GM20431 (cell line): ENCODE results near the gene FAXC.
"Not testable (repeated sequence)": the region's sequence is repeated elsewhere in the genome, so short reads cannot be mapped to it uniquely, and the experiment has no call there.

Source experiments
- in situ Hi-C: fragments of 300-500 bp; cut with MseI, MboI; formaldehyde crosslinking; loops from one replicate; pipeline ENCODE4 v1.15.0; 2020; ENCODE audit warnings: low sequenced_read_pairs; ENCODE audit not compliant: unreplicated experiment

The FAXC gene

DNA sequence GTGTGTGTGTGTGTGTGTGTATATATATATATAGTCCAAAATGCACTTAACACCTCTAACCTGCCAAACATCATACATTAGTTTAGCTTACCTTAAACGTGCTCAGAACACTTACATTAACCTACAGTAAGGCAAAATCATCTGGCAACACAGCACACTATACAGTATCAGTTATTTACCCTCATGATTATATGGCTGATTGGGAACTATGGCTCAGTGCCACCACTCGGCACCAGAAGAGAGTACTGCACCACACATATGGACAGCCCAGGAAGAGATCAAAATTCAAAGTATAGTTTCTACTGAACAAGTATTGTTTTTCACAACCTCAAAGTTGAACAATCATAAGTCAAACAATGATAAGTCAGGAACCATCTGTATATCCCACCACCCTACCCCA lies 59.8 kb downstream of the FAXC start:
- in situ Hi-C loops: no loop called here

DNA sequence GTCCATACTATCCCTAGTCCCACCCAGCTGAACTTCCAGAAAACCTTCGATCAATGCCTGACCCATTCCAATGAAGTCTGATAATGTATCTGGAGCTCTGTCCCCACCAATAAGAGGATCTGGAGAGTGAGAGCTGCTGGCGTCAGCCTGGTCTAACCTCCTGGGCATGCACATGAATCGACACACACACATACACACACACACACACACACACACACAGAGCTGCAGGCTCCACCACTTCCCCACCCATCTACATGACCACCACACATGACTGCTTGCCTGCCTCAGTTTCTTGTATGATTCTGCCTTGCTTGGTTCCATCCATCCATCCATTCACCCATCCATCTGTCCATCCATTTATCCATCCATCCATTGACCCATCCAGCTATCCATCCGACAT lies 60.8 kb downstream of the FAXC start:
- in situ Hi-C loops: no loop called here

- in situ Hi-C loops: no loop called here
Observed at GRCh38 chr6:99287523-99287922, 62.0 kb downstream of the FAXC start.

GRCh38 chr6:99285881-99286280 lies 63.6 kb downstream of the FAXC start:
- in situ Hi-C loops: no loop called here

- in situ Hi-C loops: no loop called here
Observed at GRCh38 chr6:99282479-99283062, 66.9 kb downstream of the FAXC start.

GRCh38 chr6:99276747-99277146 lies 72.7 kb downstream of the FAXC start:
- in situ Hi-C loops: no loop called here

DNA sequence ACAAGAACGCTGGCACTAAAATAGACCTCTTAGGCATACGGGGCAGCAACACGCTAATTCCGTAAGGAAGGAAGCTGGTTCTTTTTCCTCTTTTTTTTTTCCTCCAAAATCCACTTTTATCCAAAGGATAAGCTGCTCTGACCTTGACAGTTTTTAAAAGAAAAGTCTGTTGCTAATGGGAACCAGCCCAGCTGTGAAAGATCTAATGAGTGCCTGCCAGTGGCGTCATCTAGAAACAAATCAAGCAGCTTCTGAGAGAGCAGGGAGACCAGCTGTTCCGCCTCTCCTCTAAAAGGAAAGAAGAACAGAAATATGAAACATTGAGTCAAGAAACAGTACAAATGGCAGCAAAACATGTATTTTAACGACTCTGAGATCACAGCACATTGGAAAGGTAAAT lies 78.6 kb downstream of the FAXC start:
- in situ Hi-C loops: no loop called here

DNA sequence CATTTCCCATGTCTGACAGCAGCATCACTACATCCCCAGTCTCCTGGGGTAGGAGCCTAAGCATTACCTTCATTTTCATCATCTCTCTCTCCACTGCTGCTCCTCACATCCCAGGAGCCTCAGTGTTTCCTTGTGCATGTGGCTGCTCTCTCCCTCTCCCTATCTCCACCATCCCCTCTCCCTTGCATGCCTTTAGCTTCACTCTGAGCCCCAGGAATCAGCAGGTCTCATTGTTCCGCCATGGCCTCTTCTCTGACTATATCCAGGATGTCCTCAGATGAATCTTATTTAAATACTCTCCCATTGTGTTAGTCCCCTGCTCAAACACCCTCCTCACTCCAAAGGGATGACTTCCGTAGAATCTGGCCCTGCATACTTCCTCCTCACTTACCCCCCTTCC lies 79.4 kb downstream of the FAXC start:
- in situ Hi-C loops: no loop called here

GRCh38 chr6:99269207-99269606 lies 80.3 kb downstream of the FAXC start:
- in situ Hi-C loops: no loop called here

DNA sequence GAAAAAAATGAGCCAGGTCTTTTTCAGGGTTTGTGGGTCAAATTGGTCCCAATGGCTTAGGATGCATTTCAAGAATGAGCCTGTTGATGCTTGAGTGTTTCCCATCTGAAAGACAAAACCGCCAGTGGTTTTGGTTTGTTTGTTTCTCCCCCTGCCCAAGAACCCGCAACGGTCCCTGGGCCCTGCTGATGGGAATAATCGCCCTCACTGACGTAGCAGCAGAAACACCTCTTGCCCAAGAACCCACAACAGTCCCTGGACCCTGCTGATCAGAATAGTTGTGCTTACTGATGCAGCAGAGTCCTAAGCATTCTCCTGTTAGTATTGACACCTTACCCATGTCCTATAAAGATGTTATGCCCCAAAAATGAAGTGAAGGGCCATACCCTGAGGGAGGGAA lies 82.5 kb downstream of the FAXC start:
- in situ Hi-C loops: not testable (repeated sequence)

DNA sequence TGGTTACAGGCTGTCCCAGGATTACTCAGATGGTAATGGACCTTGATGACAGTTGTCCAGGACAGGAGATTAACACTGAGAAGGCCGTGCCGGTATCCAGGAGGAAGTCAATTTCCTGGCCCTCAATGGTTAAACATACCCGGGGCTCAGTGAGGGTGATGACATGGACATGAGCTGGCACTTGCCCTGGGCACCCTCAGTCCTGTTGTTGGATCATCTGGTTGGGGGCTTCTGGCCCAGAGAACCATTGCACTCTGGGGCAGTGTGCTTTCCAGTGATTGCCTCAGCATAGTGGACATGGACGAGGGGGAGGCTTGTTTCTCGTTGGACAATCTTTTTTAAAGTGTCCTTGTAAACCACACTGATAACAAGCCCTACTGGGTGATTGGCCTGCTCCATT lies 84.0 kb downstream of the FAXC start:
- in situ Hi-C loops: not testable (repeated sequence)

GRCh38 chr6:99254616-99255550 lies 94.6 kb downstream of the FAXC start:
- in situ Hi-C loops: no loop called here

- in situ Hi-C loops: no loop called here
Observed at GRCh38 chr6:99253271-99253670, 96.2 kb downstream of the FAXC start.

GRCh38 chr6:99252421-99252820 lies 97.1 kb downstream of the FAXC start:
- in situ Hi-C loops: no loop called here

DNA sequence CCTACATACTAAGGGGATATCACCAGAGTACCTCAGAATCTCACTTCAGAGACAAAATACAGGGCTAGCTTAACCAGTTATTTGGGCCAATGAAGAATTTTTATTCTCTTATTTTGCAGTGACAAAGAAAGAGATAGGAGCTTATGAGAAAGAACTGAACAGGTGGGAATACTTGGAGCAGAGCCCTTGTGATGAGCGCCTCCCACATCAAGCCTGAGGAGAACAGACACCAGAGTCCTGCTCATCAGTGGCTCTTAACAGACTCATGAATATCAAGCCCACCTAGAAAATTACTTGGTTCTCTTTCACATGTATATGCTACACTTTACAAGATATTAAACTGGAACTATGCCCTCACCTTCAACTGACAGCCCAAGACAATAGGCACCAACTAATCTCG lies 99.0 kb downstream of the FAXC start:
- in situ Hi-C loops: no loop called here

- in situ Hi-C loops: no loop called here
Observed at GRCh38 chr6:99246602-99247001, 102.9 kb downstream of the FAXC start.

- in situ Hi-C loops: no loop called here
Observed at GRCh38 chr6:99241905-99242534, 107.5 kb downstream of the FAXC start.

GRCh38 chr6:99236010-99236409 lies 113.5 kb downstream of the FAXC start:
- in situ Hi-C loops: no loop called here

DNA sequence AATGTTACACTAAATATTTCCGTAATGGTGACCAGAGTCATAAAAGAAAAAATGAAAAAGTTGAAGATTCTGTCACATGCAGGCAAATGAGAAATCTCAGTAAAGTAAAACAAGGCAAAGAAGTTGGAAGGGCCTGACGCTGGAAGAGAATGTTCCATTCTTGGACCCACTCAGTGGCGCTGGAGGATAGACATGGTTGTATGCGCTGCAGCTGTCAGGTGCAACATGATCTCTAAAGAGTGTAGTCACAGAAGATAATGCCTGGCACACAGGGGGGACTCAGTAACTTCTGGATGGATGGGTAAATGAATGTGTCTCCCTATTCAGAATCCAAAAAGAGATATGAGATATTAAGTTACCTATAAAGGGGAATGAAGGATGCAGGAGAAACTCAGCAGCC lies 116.3 kb downstream of the FAXC start:
- in situ Hi-C loops: no loop called here

DNA sequence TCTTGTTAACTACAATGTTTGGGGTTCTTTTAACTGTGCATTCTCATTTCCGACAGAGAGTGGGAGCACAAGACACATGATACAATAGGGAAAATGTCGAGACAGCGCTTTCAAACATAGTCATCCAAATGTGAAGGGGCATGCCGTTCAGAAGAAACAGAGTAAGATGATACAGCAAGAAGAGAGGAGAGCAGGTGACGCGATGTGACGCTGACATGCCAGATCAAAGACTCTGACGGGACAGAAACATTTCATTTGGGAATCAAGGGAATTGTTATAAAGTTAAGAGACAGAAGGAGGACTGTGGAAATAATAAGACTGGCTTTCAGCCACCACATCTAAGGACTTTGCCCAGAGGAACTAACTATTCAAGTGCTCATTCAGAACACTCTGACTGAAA lies 117.4 kb downstream of the FAXC start:
- in situ Hi-C loops: no loop called here

DNA sequence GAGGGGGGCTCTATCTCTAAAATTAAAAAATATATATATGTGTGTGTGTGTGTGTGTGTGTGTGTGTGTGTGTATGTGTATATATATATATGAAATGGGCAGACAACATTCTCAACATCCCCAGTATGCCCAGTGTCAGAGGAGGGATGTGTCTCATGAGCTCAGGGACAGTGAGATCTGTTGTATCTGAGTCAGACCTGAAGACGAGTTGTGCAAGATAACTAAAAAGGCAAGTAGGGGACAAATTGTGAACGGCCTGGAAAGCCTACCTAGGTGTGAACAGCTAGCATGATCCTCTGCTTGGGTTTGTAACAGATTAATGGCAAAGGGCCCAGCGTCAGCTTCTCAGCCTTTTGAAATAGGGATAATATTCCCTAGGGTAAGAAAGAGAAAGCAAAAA lies 124.3 kb downstream of the FAXC start:
- in situ Hi-C loops: no loop called here
